Tibial nerve (tissue), 4 donors: ENCODE data around the gene UBE3D. TPM values are rescaled to one million over a fixed set of nuclear protein-coding genes. Genes with fewer than 3 reads are reported as not detected.

Experiments
- DNase-seq, 2 donors: peaks; one replicate each; pipeline ENCODE4 v3.0.0-alpha.2; 2019; ENCODE audit warnings: low spot score in 2 of 2
- H3K27ac ChIP-seq, 4 donors: fragments of 200-600 bp; sonication (generic) in 3 of 4; one replicate each; pipeline ENCODE4 v1.5.1; 2017 to 2019; ENCODE audit warnings: mild to moderate bottlenecking in 1 of 4
- H3K27me3 ChIP-seq, 2 donors: fragments of 200-600 bp; sonication (generic) in 1 of 2; one replicate each; pipeline versions ENCODE4 v1.5.1 to v1.6.0; 2017 to 2019
- H3K36me3 ChIP-seq, 3 donors: fragments of 200-600 bp; sonication (generic); one replicate each; pipeline ENCODE4 v1.5.1; 2018 to 2019
- H3K4me1 ChIP-seq, 4 donors: fragments of 200-600 bp; sonication (generic) in 3 of 4; one replicate each; pipeline ENCODE4 v1.5.1; 2017 to 2019
- H3K4me3 ChIP-seq, 4 donors: fragments of 200-600 bp; sonication (generic) in 3 of 4; one replicate each; pipeline ENCODE4 v1.5.1; 2017 to 2019; ENCODE audit warnings: mild to moderate bottlenecking in 1 of 4, moderate library complexity in 1 of 4
- H3K9me3 ChIP-seq, 4 donors: fragments of 200-600 bp; sonication (generic) in 3 of 4; one replicate each; pipeline ENCODE4 v1.5.1; 2017 to 2019
- CTCF ChIP-seq, 5 experiments: fragments of 200-600 bp in 3 of 5; fragments of 450-650 bp in 2 of 5; sonication (generic) in 3 of 5; IDR thresholded peaks; one replicate each; pipeline ENCODE4 v1.5.1; 2016 to 2019; ENCODE audit warnings: antibody characterized with exemption in 5 of 5, mild to moderate bottlenecking in 3 of 5, moderate library complexity in 2 of 5
- EP300 ChIP-seq, 2 donors: sonication (generic); formaldehyde crosslinking; IDR thresholded peaks; one replicate each; pipeline ENCODE4 v1.6.1; 2017; ENCODE audit warnings: antibody characterized with exemption in 2 of 2, mild to moderate bottlenecking in 1 of 2
- POLR2A ChIP-seq, 2 donors: fragments of 450-650 bp; IDR thresholded peaks; one replicate each; pipeline ENCODE4 v1.6.1; 2017; ENCODE audit warnings: antibody characterized with exemption in 2 of 2, mild to moderate bottlenecking in 2 of 2, moderate library complexity in 2 of 2
- WGBS, 2 donors: methylation state at CpG; one replicate each; pipeline ENCODE4 v1.1.5; 2018; 5-methylcytosine and 5-hydroxymethylcytosine counted together
- total RNA-seq, 4 donors: library from RNA; depleted of rRNA; stranded (reverse); fragments of >200 nt; gene quantifications; one replicate each; pipeline ENCODE4 v1.1.0, GENCODE V29; 2016

Gene UBE3D
- total RNA-seq, 4 donors from 2014 or later, result 6.3 to 21.9 (median 18.3) TPM

- Histone ChIP-seq H3K36me3 (no peaks in the 10 kb centered on the region), H3K27me3 (no peaks in the 10 kb centered on the region), H3K4me1 (peaks cover 0 to 6% (median 0%) of the 10 kb centered on the region in 4 donors), H3K9me3 (no peaks in the 10 kb centered on the region), H3K27ac (no peak overlapping the region), H3K4me3 (no peak overlapping the region)
- no peak for DNase-seq
- 37 to 41% methylated on average over 3 of the region's 3 CpGs for WGBS, 2 donors
- TF ChIP-seq EP300 (IDR thresholded peaks at IDR 0.05) (no peak), POLR2A (IDR thresholded peaks at IDR 0.05) (no peak), CTCF (IDR thresholded peaks at IDR 0.05) (no peak)
Observed at GRCh38 chr6:82987951-82988350, 77.7 kb downstream of the UBE3D start.

DNA sequence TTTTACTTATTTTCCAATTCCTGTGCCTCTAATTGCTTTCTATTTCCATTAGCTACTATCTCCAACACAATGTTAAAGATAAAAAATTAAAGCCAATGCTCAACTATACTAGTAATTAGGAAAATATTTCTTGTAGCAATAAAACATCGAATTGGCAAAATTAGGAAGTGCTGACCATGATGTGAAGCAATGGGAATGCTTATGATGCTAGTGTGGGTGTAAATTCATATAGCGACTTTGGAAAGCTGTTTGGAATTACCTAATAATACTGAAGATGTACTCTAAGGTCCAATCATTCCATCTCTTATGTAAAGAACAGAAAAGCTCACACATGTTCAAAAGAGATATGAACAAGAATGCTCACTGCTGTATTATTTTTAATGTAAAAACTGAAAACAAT is 78.2 kb downstream of the UBE3D start:
- no peak for DNase-seq
- no peak for TF ChIP-seq EP300 (IDR thresholded peaks at IDR 0.05)
- TF ChIP-seq POLR2A (IDR thresholded peaks at IDR 0.05), result no peak
- no peak for TF ChIP-seq CTCF (IDR thresholded peaks at IDR 0.05)
- Histone ChIP-seq H3K4me1 (peaks cover 0 to 6% (median 0%) of the 10 kb centered on the region in 4 donors), H3K36me3 (no peaks in the 10 kb centered on the region), H3K27me3 (no peaks in the 10 kb centered on the region), H3K4me3 (no peak overlapping the region), H3K9me3 (no peaks in the 10 kb centered on the region), H3K27ac (no peak overlapping the region)
- WGBS, 2 donors, result 55 to 83% methylated on average over 2 of the region's 2 CpGs

GRCh38 chr6:82984720-82985119 is 80.9 kb downstream of the UBE3D start:
- Histone ChIP-seq H3K27me3 (no peaks in the 10 kb centered on the region), H3K9me3 (no peaks in the 10 kb centered on the region), H3K27ac (no peak overlapping the region), H3K36me3 (no peaks in the 10 kb centered on the region), H3K4me1 (peaks cover 0 to 4% (median 0%) of the 10 kb centered on the region in 4 donors), H3K4me3 (no peak overlapping the region)
- no peak for DNase-seq
- TF ChIP-seq CTCF (IDR thresholded peaks at IDR 0.05) (no peak), EP300 (IDR thresholded peaks at IDR 0.05) (no peak), POLR2A (IDR thresholded peaks at IDR 0.05) (no peak)

- TF ChIP-seq POLR2A (IDR thresholded peaks at IDR 0.05) (no peak), EP300 (IDR thresholded peaks at IDR 0.05) (no peak), CTCF (IDR thresholded peaks at IDR 0.05) (no peak)
- Histone ChIP-seq H3K36me3 (no peaks in the 10 kb centered on the region), H3K4me1 (no peaks in the 10 kb centered on the region), H3K4me3 (no peak overlapping the region), H3K27me3 (no peaks in the 10 kb centered on the region), H3K9me3 (no peaks in the 10 kb centered on the region), H3K27ac (no peak overlapping the region)
- no peak for DNase-seq
- WGBS, 2 donors, result 51 to 53% methylated on average over 1 of the region's 1 CpG
Observed at GRCh38 chr6:82980086-82980485, 85.6 kb downstream of the UBE3D start.

GRCh38 chr6:82979657-82980056 is 86.0 kb downstream of the UBE3D start:
- Histone ChIP-seq H3K4me1 (no peaks in the 10 kb centered on the region), H3K4me3 (no peak overlapping the region), H3K27ac (no peak overlapping the region), H3K27me3 (no peaks in the 10 kb centered on the region), H3K9me3 (no peaks in the 10 kb centered on the region), H3K36me3 (no peaks in the 10 kb centered on the region)
- 89 to 91% methylated on average over 1 of the region's 1 CpG for WGBS, 2 donors
- DNase-seq, result no peak
- TF ChIP-seq POLR2A (IDR thresholded peaks at IDR 0.05) (no peak), EP300 (IDR thresholded peaks at IDR 0.05) (no peak), CTCF (IDR thresholded peaks at IDR 0.05) (no peak)
